Heart right ventricle (tissue), 16 donors: ENCODE measurements around the gene ANO4. TPM values are rescaled to one million over a fixed set of nuclear protein-coding genes. Genes with fewer than 3 reads are reported as not detected.
A peak's percentile ranks its signal among the peaks of the same experiment; 100 is the strongest.

Experiments used
- ATAC-seq, 8 donors: fragments of 200-7000 bp; cut with Tn5 transposase; one replicate each; pipeline ENCODE4 v1.9.1; 2020; ENCODE audit warnings: mild to moderate bottlenecking in 8 of 8, moderate library complexity in 8 of 8, moderate number of reproducible peaks in 1 of 8
- DNase-seq, 2 donors: peaks; one replicate each; pipeline ENCODE4 v3.0.0-alpha.2; 2020
- H3K27ac ChIP-seq, 10 donors: fragments of 200-600 bp; sonication (generic) in 2 of 10; one replicate each; pipeline versions ENCODE4 v1.5.0 to v1.8.0; 2020 to 2022; ENCODE audit warnings: mild to moderate bottlenecking in 3 of 10
- H3K27me3 ChIP-seq, 7 donors: fragments of 200-600 bp; one replicate each; pipeline ENCODE4 v1.8.0; 2021 to 2022; ENCODE audit warnings: mild to moderate bottlenecking in 2 of 7
- H3K36me3 ChIP-seq, 9 donors: fragments of 200-600 bp; sonication (generic) in 1 of 9; one replicate each; pipeline versions ENCODE4 v1.5.0 to v1.8.0; 2020 to 2022; ENCODE audit warnings: mild to moderate bottlenecking in 2 of 9
- H3K4me1 ChIP-seq, 9 donors: fragments of 200-600 bp; sonication (generic) in 1 of 9; one replicate each; pipeline versions ENCODE4 v1.5.0 to v1.8.0; 2020 to 2022; ENCODE audit warnings: mild to moderate bottlenecking in 4 of 9
- H3K4me3 ChIP-seq, 10 donors: fragments of 200-600 bp; sonication (generic) in 2 of 10; one replicate each; pipeline versions ENCODE4 v1.5.0 to v1.8.0; 2020 to 2022; ENCODE audit warnings: mild to moderate bottlenecking in 7 of 10, moderate library complexity in 2 of 10
- H3K9me3 ChIP-seq, 11 donors: fragments of 200-600 bp in 10 of 11; sonication (generic) in 2 of 11; one replicate each; pipeline versions ENCODE4 v1.5.0 to v1.8.0; 2013 to 2022; ENCODE audit warnings: mild to moderate bottlenecking in 2 of 11, control low read depth in 1 of 11, moderate library complexity in 1 of 11
- WGBS, 2 donors: extraction: QIAGEN DNeasy Blood & Tissue Kit; methylation state at CpG; one replicate each; pipeline ENCODE4 v1.1.7; 2013; ENCODE audit warnings: inconsistent platforms in 1 of 2; 5-methylcytosine and 5-hydroxymethylcytosine counted together
- intact Hi-C, 10 donors: fragments of 100-400 bp; cut with DNase I; formaldehyde crosslinking; loops; one replicate each; pipeline versions ENCODE4 v1.11.1 to v1.14.2; 2022
- polyA plus RNA-seq, 2 donors: library from polyadenylated mRNA; stranded (reverse); fragments of 200-250 nt; gene quantifications; one replicate each; pipeline ENCODE4 v1.2.3, GENCODE V29; 2013
- total RNA-seq, 10 donors: library from RNA; stranded (reverse); fragmentation: NEBNext Ultra II Directional in 3 of 10; extraction: Animal tissue kit (Norgen Biotek cat#: 25700) in 3 of 10; gene quantifications; one replicate each; pipeline versions ENCODE4 v1.2.1 to v1.2.4, GENCODE V29; 2021 to 2023
- TF ChIP-seq, protein P1 (sequence below), 9 donors: fragments of 200-600 bp; sonication (generic) in 2 of 9; IDR thresholded peaks; one replicate each; pipeline versions ENCODE4 v1.5.0 to v1.8.0; 2021 to 2022; ENCODE audit warnings: antibody characterized with exemption in 9 of 9, mild to moderate bottlenecking in 5 of 9, moderate library complexity in 1 of 9
- donor health status: Arrhythmogenic right ventricular cardiomyopathy.
- donor health status: ischemic (EF 13 %, LVEDD 7.1; RV severe dilation, severe dysfunction).
- donor health status: healthy with polysubstance abuse.
- donor health status: DM: no; HTN: yes; CAD: no.
- donor health status: DM: no; HTN: no; CAD: no.
- donor health status: ischemic (EF 25% LVEDD 6.9; RV normal size, moderate dysfunction).
- donor health status: ischemic (EF 25% LVEDD 5.7; RV mildly dilated, moderate dysfunction).
- donor health status: healthy.
- donor health status: DM: yes; HTN: yes; CAD: no.
- donor health status: Ischemic cardiomyopathy.
- donor health status: ischemic (EF 35%, LVEDD 5.7; RV mildly dilated, moderate dysfunction).
- donor health status: nonischemic (EF 11% LVEDD 7.7; RV severe dilation, severe dysfunction).
- donor health status: DM: yes; HTN: yes; CAD: no.
- donor health status: PGD.
- donor health status: ischemic (EF 29% LVEDD 5.4; RV normal size, mild dysfunction).
- donor health status: nonischemic (EF 23%, LVEDD 6.1; RV moderate dilation, normal function).

ANO4 gene
- total and polyA plus RNA-seq, 12 donors: 0.08 to 0.45 (median 0.19) TPM; not detected in 5

DNA sequence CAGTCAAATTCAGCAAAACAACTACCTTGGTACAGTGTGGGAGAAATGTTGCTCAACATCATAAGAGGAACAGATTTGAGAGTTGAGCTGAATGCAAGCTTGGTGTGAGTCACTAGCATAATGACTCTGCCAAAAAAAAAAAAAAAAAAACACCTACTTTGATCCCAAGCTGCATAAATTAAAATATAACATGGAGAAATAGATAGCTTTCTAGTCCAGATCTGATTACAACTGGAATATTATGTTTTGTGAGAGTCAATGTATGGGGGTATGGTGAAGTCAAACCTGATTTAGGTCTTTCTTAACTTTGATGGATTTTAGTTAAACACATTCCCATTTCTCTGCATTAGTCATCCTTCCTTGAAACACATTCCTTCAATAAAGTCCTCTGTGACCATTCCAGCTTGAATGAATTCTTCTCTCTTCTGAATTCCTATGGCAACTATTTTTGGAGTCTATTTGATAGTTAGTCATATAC lies 227.4 kb downstream of the ANO4 start:
- no peak overlapping the region for H3K27ac ChIP-seq
- H3K27me3 ChIP-seq: no peaks in the 10 kb centered on the region
- H3K9me3 ChIP-seq: peaks cover 0 to 11% (median 0%) of the 10 kb centered on the region in 11 donors
- intact Hi-C loops: no loop called here
- DNase-seq: no peak
- no peaks in the 10 kb centered on the region for H3K4me1 ChIP-seq
- TF ChIP-seq, protein P1, sequence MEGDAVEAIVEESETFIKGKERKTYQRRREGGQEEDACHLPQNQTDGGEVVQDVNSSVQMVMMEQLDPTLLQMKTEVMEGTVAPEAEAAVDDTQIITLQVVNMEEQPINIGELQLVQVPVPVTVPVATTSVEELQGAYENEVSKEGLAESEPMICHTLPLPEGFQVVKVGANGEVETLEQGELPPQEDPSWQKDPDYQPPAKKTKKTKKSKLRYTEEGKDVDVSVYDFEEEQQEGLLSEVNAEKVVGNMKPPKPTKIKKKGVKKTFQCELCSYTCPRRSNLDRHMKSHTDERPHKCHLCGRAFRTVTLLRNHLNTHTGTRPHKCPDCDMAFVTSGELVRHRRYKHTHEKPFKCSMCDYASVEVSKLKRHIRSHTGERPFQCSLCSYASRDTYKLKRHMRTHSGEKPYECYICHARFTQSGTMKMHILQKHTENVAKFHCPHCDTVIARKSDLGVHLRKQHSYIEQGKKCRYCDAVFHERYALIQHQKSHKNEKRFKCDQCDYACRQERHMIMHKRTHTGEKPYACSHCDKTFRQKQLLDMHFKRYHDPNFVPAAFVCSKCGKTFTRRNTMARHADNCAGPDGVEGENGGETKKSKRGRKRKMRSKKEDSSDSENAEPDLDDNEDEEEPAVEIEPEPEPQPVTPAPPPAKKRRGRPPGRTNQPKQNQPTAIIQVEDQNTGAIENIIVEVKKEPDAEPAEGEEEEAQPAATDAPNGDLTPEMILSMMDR (IDR thresholded peaks at IDR 0.05): no peak
- ATAC-seq: peak in 3 of 8 donors; percentile 52 to 77 (median 65)
- H3K4me3 ChIP-seq: no peak overlapping the region
- no peaks in the 10 kb centered on the region for H3K36me3 ChIP-seq

GRCh38 chr12:101027200-101027599 lies 232.6 kb downstream of the ANO4 start:
- DNase-seq: no peak
- WGBS, 2 donors: 66 to 70% methylated on average over 3 of the region's 3 CpGs
- no peak for ATAC-seq
- no peaks in the 10 kb centered on the region for H3K27me3 ChIP-seq
- H3K4me1 ChIP-seq: no peaks in the 10 kb centered on the region
- no peak overlapping the region for H3K4me3 ChIP-seq
- TF ChIP-seq, protein P1 (IDR thresholded peaks at IDR 0.05): no peak
- peaks cover 0 to 50% (median 14%) of the 10 kb centered on the region in 11 donors for H3K9me3 ChIP-seq
- no peaks in the 10 kb centered on the region for H3K36me3 ChIP-seq
- intact Hi-C loops: no loop called here
- no peak overlapping the region for H3K27ac ChIP-seq

DNA sequence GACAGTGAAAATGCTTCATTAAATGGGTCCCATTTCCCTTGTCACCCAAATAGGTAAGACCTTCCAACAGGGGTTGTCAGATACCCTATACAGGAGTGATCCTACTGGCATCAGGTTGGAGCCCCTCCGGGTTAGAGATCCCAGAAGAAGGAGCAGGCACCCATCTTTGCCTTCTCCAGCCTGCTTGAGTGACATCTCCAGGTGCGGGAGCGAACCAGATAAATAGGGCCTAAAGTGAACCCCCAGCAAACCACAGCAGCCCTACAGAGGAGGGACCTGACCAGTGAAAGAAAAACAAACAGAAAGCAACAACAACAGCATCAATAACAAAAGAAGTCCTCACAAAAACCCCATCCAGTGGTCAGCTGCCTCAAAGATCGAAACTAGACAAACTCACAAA lies 233.2 kb downstream of the ANO4 start:
- Histone ChIP-seq H3K4me1 (no peaks in the 10 kb centered on the region), H3K27ac (no peak overlapping the region), H3K4me3 (no peak overlapping the region), H3K36me3 (no peaks in the 10 kb centered on the region), H3K27me3 (no peaks in the 10 kb centered on the region), H3K9me3 (peaks cover 0 to 52% (median 14%) of the 10 kb centered on the region in 11 donors)
- ATAC-seq (no peak), DNase-seq (no peak)
- intact Hi-C loops: no loop called here
- TF ChIP-seq, protein P1 (IDR thresholded peaks at IDR 0.05): no peak
- 89 to 93% methylated on average over 4 of the region's 4 CpGs for WGBS, 2 donors

GRCh38 chr12:101038289-101038871 lies 243.8 kb downstream of the ANO4 start:
- TF ChIP-seq, protein P1 (IDR thresholded peaks at IDR 0.05): no peak
- ATAC-seq: no peak

More at GRCh38 chr12:101038289-101038871, 243.8 kb downstream of the ANO4 start:
- DNase-seq: no peak
- no peak overlapping the region for H3K4me3 ChIP-seq
- intact Hi-C loops: no loop called here
- peaks cover 0 to 10% (median 0%) of the 10 kb centered on the region in 11 donors for H3K9me3 ChIP-seq
- no peak overlapping the region for H3K27ac ChIP-seq
- no peaks in the 10 kb centered on the region for H3K36me3 ChIP-seq
- H3K4me1 ChIP-seq: no peaks in the 10 kb centered on the region
- WGBS, 2 donors: 50 to 51% methylated on average over 2 of the region's 2 CpGs
- H3K27me3 ChIP-seq: no peaks in the 10 kb centered on the region
